Uterus (tissue), 2 donors: Measurements from ENCODE around the gene ADAMTSL2.

Experiments
- POLR2A ChIP-seq, 2 donors: fragments of 450-650 bp; IDR thresholded peaks; one replicate each; pipeline ENCODE4 v1.6.1; 2016; ENCODE audit warnings: antibody characterized with exemption in 2 of 2, mild to moderate bottlenecking in 1 of 2, moderate library complexity in 1 of 2
- TF ChIP-seq, protein P1 (sequence below), 4 experiments: fragments of 200-600 bp in 2 of 4; fragments of 450-650 bp in 2 of 4; sonication (generic) in 2 of 4; IDR thresholded peaks; one replicate each; pipeline ENCODE4 v1.5.1; 2016 to 2019; ENCODE audit warnings: antibody characterized with exemption in 4 of 4, mild to moderate bottlenecking in 2 of 4, moderate library complexity in 1 of 4

DNA sequence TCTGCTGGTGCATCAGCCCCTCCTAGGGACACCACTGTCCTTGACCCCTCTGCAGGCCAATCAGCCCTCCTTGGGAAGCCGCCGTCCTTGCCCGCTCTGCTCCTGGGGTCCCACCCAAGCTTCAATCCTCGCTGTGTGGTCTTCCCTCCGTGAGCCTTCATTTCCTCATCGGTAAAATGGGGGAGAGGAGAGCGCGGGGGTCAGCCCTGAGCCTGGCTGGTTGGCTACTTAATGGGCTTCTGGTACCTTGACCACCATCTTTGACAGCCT lies 42.9 kb upstream of the ADAMTSL2 start:
- TF ChIP-seq, protein P1, sequence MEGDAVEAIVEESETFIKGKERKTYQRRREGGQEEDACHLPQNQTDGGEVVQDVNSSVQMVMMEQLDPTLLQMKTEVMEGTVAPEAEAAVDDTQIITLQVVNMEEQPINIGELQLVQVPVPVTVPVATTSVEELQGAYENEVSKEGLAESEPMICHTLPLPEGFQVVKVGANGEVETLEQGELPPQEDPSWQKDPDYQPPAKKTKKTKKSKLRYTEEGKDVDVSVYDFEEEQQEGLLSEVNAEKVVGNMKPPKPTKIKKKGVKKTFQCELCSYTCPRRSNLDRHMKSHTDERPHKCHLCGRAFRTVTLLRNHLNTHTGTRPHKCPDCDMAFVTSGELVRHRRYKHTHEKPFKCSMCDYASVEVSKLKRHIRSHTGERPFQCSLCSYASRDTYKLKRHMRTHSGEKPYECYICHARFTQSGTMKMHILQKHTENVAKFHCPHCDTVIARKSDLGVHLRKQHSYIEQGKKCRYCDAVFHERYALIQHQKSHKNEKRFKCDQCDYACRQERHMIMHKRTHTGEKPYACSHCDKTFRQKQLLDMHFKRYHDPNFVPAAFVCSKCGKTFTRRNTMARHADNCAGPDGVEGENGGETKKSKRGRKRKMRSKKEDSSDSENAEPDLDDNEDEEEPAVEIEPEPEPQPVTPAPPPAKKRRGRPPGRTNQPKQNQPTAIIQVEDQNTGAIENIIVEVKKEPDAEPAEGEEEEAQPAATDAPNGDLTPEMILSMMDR (IDR thresholded peaks at IDR 0.05), result no peak
- no peak for TF ChIP-seq POLR2A (IDR thresholded peaks at IDR 0.05)
